ENCODE measurements around the gene CXCR6. TPM values are rescaled to one million over a fixed set of nuclear protein-coding genes. Genes with fewer than 3 reads are reported as not detected.

CXCR6 gene
- polyA plus RNA-seq, 1 experiment, result not detected

DNA sequence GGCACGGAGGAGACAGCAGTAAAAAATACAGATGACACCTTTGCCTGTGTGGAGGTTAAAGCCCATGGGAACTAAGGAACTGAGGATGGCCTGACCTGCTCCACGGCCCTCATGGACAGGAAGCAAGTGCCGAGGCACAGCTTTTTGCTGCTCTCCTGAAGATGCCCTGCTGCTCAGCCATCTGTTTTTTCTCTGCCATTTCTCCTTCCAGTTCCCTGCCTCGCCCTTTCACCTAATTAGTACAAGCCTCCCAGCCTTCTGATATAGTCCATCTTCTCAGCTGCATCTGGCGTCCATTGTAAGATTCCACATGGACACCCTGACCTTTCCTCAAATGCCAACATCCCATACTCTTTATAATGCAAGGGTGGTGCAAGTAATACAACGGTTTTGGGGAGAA is 11.8 kb upstream of the CXCR6 start:
- H3K36me3 ChIP-seq (ENCODE audit: control insufficient read depth, insufficient read depth, low read length), result peaks cover 13% of the 10 kb centered on the region
- H3K4me3 ChIP-seq (ENCODE audit: low read depth, low read length), result no peak overlapping the region
- H3K27me3 ChIP-seq (ENCODE audit: control insufficient read depth, insufficient read depth, low read length), result no peaks in the 10 kb centered on the region
- ChIA-PET CTCF (interaction anchor here (0.6 to 27.4 kb wide), 7 partner anchors 12 to 420 kb away, joined by 3 to 541 read pairs (median 3); partner anchors contain the start of gene CXCR6), POLR2A (no interaction called here)
- TF ChIP-seq, protein P1, sequence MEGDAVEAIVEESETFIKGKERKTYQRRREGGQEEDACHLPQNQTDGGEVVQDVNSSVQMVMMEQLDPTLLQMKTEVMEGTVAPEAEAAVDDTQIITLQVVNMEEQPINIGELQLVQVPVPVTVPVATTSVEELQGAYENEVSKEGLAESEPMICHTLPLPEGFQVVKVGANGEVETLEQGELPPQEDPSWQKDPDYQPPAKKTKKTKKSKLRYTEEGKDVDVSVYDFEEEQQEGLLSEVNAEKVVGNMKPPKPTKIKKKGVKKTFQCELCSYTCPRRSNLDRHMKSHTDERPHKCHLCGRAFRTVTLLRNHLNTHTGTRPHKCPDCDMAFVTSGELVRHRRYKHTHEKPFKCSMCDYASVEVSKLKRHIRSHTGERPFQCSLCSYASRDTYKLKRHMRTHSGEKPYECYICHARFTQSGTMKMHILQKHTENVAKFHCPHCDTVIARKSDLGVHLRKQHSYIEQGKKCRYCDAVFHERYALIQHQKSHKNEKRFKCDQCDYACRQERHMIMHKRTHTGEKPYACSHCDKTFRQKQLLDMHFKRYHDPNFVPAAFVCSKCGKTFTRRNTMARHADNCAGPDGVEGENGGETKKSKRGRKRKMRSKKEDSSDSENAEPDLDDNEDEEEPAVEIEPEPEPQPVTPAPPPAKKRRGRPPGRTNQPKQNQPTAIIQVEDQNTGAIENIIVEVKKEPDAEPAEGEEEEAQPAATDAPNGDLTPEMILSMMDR (IDR thresholded peaks at IDR 0.05; ENCODE audit: insufficient read depth, low read depth, low read length), result no peak
- no peak for DNase-seq (ENCODE audit: low read depth)

DNA sequence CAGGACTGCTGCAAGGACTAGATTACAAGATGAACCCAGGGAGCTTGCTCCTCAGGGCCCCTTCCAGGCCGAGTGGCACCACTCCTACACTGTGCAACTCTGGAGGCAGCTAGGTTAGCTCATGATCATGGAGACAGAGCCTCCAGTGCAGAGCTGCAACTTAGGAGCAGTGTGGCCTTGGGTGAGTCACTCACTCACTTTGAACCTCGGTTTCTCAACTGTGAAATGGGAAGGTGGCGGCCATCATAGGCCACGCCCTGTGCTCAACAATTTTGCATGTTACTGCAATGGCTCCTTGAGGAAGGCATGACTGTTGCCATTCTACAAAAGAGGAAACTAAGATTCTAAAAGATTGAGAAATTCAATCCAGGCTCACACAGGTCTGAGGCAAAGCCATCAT is 11.2 kb upstream of the CXCR6 start:
- peaks cover 14% of the 10 kb centered on the region for H3K36me3 ChIP-seq (ENCODE audit: control insufficient read depth, insufficient read depth, low read length)
- TF ChIP-seq, protein P1 (IDR thresholded peaks at IDR 0.05; ENCODE audit: insufficient read depth, low read depth, low read length), result no peak
- DNase-seq (ENCODE audit: low read depth), result no peak
- no peak overlapping the region for H3K4me3 ChIP-seq (ENCODE audit: low read depth, low read length)
- no peaks in the 10 kb centered on the region for H3K27me3 ChIP-seq (ENCODE audit: control insufficient read depth, insufficient read depth, low read length)
- CTCF ChIA-PET, result interaction anchor here (0.6 to 27.4 kb wide), 8 partner anchors 11 to 421 kb away, joined by 3 to 541 read pairs (median 3); partner anchors contain the start of gene CXCR6
- POLR2A ChIA-PET, result no interaction called here

DNA sequence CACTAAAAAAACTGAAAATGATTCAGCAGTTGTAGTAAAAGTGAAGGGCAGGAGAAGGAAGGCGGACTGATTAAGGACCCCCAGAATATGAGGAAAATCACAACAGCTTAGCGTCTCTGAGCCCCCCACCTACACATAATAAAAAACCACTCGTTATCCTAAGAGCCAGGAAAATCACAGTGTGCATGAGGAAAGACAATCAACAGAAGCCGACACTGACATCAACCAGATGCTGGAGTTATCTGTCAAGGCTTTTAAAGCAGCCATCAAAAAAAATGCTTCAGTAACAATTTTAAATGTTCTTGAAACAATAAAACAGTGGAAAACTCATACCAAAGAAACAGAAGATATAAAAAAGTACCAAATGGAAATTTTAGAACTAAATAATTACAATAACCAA is 9.7 kb upstream of the CXCR6 start:
- H3K27me3 ChIP-seq (ENCODE audit: control insufficient read depth, insufficient read depth, low read length), result no peaks in the 10 kb centered on the region
- TF ChIP-seq, protein P1 (IDR thresholded peaks at IDR 0.05; ENCODE audit: insufficient read depth, low read depth, low read length), result no peak
- H3K4me3 ChIP-seq (ENCODE audit: low read depth, low read length), result no peak overlapping the region
- no peak for DNase-seq (ENCODE audit: low read depth)
- CTCF ChIA-PET, result interaction anchor here (27.4 kb wide), 1 partner anchor 149 kb away, joined by 541 read pairs; no protein-coding TSS in a partner anchor
- POLR2A ChIA-PET, result no interaction called here
- H3K36me3 ChIP-seq (ENCODE audit: control insufficient read depth, insufficient read depth, low read length), result peaks cover 16% of the 10 kb centered on the region

DNA sequence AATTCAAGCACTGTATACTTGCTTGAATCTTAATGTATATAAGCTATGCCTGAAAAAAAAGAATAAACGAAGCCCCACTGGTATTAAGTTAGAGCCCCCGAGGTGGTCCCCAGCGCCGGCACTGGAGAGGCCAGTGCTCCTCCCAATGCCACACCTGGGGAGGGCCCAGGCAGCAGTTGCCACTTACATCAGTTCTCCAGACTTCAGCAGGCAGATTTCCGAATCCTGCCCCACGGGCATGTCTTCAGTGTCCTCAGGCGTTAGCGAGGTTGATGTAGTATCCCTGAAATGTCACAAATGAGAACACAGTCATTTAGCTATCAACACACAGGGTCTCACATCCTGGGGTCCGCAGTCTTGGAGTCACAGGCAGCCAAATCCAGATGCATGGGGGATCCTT is 7.0 kb upstream of the CXCR6 start:
- H3K27me3 ChIP-seq (ENCODE audit: control insufficient read depth, insufficient read depth, low read length), result no peaks in the 10 kb centered on the region
- H3K36me3 ChIP-seq (ENCODE audit: control insufficient read depth, insufficient read depth, low read length), result peaks cover 10% of the 10 kb centered on the region
- TF ChIP-seq, protein P1 (IDR thresholded peaks at IDR 0.05; ENCODE audit: insufficient read depth, low read depth, low read length), result no peak
- POLR2A ChIA-PET, result no interaction called here
- no peak overlapping the region for H3K4me3 ChIP-seq (ENCODE audit: low read depth, low read length)
- no peak for DNase-seq (ENCODE audit: low read depth)
- CTCF ChIA-PET, result interaction anchor here (1.2 to 27.4 kb wide), 4 partner anchors 11 to 147 kb away, joined by 3 to 541 read pairs (median 4); partner anchors contain the start of gene LZTFL1

DNA sequence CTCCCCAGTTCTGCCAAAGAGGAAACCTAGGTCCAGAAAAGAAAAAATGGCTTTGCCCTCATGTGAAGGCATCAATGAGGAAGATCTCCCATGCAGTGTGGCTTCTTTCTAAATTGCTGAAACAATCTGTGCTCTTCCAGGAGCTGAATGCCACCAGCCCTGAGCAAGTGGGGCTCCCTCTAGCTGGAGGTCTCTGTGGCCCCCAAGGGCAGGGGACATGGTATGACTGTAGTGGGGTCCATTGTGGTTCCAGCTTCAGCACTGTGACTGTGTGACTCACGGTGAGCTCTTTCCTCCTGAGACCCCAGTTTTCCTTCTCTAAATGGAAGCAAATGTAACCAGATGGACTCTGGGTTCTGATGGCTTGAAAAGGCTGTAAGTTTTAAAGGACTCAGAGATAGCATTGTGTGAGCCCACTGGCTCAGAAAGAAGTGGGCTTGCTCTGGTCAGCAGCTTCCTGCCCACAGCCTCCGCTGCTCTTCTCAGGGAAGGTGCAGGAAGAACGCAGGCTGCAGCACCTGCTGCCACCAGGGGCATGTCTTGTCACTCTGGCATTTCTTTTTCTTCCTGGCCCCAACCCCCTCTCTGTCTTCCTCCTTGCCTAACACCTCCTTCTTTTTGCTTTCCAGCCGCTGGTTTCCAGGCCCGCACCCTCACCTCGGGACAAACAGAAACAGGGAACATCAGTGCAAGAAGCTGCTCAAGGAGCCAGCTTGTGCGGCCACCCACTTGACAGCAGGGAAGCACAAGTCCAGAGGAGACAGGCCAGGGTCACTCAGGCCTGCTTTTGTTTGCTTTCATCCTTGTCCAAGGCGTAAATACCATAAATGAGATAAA is 5.8 kb upstream of the CXCR6 start:
- DNase-seq (ENCODE audit: low read depth), result no peak
- ChIA-PET POLR2A (no interaction called here), CTCF (interaction anchor here (0.8 to 27.4 kb wide), 14 partner anchors 8 to 441 kb away, joined by 3 to 541 read pairs (median 6); partner anchors contain the start of genes CCR5 and LZTFL1)
- no peak overlapping the region for H3K4me3 ChIP-seq (ENCODE audit: low read depth, low read length)
- TF ChIP-seq, protein P1 (IDR thresholded peaks at IDR 0.05; ENCODE audit: insufficient read depth, low read depth, low read length), result no peak
- H3K27me3 ChIP-seq (ENCODE audit: control insufficient read depth, insufficient read depth, low read length), result no peaks in the 10 kb centered on the region
- H3K36me3 ChIP-seq (ENCODE audit: control insufficient read depth, insufficient read depth, low read length), result peaks cover 5% of the 10 kb centered on the region
